ENCODE results near the gene RASGRP2.

The RASGRP2 gene

DNA sequence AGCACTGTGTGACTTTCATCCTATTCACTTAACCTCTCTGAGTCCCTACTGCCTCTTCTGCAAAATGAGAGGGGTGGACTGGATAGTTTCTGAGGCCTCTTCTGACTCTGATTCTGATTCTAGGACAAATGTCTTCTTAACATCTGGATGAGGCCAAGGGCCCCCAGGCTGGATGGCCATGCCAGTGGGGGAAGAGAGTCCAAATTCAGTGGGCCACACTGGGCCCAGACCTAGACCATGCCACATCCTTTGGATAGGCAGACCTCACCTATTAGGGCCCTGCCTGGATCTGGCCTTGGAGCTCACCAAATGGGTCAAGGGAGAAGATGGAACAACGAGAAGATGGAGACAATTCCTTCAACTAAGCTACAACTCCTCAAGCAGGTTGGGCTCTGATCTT lies 45.5 kb downstream of the RASGRP2 start:
- no peak for DNase-seq (ENCODE audit: low read depth in 2 of 2, low spot score in 1 of 2)

DNA sequence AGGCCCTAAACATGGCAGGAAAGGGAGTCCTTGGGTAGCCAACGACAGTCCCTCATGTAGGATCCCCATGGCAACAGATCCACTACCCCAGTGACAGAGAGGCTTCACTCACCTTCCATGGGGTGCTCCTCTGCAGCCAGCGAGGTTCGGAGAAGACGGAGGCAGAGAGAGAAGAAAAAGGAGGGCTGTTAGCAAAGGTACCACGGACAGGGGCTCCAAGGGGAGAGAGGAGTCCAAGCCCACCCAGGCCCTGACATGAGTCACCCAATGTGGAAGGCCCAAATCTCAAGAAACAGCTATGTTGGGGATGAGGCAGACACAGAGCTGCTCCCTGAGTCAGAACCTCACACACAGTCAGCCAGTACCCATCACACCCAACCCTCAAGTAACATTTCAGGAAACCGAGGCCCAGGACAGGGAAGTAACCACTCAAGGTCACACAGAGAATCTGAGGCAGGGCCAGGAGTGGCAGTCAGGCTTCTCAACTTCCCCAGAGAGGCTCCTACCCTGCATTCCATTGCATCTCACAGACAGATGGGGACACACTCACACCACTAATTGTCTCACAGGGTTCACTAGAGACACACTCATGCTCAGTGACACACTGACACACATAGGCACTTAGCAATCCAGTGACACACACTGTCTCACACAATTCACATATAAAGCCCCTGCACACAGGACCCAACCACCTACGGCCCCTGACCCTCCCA lies 46.1 kb downstream of the RASGRP2 start:
- no peak for DNase-seq (ENCODE audit: low read depth in 2 of 2, low spot score in 1 of 2)

DNA sequence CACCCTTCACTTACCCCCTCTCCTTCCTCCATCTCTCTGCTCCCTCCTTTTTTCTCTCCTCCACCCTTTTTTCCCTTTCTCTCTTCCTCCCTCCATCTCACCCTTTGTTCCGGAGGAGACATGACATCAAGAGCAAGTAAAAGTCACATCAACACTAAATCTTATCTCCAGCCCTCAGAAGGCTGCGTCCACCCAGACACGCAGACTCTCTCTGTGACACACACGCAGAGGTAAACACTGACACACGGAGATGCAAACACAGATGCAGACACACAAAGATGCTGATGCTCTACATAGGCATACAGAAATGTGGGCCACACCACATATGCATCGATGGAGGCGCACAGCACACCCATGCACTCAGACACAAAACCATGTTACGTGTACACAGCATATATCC lies 47.9 kb downstream of the RASGRP2 start:
- no peak for DNase-seq (ENCODE audit: low read depth in 2 of 2, low spot score in 1 of 2)

DNA sequence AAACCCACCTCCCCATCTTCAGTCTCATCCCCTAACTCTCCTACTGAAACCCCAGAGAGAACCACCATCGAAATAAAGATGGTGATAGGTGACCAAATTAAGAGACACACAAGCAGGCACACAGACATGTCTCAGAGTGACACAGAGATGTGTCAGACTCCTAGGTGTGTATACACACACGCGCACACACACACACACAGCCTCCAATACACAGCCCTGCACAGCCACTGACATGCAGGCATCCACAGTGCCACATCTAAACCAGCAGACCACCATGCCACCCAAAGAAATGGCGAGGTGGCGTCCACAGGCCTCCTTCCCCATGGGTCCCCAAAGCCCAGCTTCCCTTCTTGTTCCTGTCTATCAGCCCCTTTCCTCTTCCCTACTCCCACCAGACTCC lies 48.4 kb downstream of the RASGRP2 start:
- no peak for DNase-seq (ENCODE audit: low read depth in 2 of 2, low spot score in 1 of 2)

DNA sequence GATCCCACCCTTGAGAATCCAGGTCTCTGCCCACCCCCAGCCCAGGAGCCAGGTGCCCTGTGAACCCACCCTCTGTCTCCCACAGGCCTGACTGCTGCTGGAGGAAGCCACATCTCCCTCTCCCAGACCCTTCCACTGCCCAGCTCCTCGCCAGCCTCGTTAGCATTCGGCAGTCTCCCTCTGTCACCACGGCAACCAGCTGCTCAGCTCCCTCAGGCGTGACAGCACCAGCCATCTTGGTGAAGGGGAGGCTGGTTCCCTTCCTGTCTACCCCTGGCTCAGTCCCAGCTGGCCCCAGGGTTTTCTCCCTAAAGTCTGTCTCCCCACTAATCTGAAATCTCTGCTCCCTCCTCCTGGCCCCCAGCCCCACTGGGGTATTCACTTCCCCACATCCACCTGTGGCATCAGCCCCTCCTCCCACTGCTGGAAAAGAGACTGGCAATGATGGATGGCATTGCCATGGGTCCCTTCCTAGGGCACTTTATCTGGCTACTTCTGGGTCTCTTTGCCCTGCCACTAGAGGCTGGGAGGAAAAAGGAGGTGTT lies 49.0 kb downstream of the RASGRP2 start:
- DNase-seq (ENCODE audit: low read depth in 2 of 2, low spot score in 1 of 2), result no peak

DNA sequence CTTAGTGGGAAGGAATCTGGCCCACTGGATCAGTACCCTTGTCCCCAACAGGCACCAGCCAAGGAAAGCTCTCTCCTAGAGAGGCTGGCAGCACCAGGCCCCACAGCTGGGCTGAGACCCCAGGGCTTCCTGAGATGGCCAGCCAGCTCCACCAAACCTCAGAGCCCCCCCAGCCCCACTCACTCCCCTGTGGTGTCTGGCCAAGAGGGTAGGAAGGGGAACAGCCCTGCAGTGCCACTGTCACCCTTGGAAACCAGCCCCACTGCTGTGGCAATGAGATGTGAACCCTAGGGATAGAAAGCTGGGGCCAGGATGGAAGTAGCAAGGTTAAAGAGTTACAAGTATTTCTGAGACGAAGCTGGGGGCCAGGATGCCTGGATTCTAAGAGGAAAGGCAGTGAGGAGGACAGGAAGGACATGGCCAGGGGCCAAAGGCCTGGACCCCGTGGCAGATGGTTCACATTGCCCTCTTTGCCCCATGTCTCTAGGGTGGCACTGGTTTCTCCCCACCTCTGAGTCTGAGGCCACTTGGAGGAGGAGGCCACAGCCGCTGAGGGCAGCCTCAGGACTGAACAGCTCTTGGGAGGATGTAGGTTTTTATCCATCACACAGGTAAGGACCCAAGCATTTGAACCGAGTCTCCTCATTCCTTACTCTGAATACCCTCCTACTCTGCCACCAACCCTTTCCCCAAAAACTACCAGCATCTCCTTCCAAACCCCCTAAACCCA lies 49.8 kb downstream of the RASGRP2 start:
- DNase-seq (ENCODE audit: low read depth in 2 of 2, low spot score in 1 of 2), result no peak

DNA sequence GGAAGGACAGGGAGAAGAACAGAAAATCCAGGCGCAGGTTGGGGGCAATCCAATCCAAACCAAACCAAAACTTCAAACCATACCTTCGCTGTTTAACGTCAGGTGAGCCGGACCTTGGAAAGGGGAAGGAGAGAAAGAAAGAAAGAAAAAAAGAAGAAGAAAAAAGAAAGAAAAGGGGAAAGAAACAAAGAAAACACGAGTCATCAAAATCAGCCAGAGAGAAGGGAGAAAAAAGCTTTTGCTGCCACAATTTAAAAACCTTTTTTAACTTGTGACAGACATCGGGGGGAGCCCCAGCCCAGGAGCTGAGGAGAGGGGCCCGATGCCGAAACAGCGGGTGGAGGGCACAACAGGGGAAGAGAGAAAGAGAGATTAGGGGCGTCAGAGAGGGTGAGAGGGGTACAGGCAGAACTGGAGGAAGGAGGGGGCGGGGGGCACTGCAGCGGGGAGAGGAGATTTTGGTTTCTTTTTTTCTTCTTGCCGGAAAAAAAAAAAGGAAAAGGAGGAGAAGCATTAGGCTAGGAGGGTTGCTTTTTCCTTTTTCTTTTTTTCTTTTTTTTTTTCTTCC lies 51.1 kb downstream of the RASGRP2 start:
- DNase-seq (ENCODE audit: low read depth in 2 of 2, low spot score in 1 of 2), result no peak

DNA sequence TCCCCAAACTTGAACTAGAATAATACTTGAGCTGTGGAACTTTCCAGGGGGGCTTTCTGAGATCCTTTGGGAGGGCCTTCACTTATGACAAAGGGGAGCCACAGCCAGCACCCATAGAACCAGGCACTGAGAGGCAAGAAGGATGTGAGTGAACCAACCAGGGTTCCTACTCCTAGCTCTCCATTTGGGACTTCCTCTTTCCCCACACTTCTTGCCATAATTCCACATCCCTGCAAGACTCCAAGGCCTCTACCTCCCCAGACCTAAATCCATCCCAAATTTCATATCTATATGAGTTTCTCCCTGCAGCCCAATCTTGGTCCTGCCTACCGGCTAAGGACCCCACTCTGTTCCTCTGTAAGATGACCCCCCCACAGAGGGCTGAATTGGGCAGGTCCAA lies 52.4 kb downstream of the RASGRP2 start:
- no peak for DNase-seq (ENCODE audit: low read depth in 2 of 2, low spot score in 1 of 2)

DNA sequence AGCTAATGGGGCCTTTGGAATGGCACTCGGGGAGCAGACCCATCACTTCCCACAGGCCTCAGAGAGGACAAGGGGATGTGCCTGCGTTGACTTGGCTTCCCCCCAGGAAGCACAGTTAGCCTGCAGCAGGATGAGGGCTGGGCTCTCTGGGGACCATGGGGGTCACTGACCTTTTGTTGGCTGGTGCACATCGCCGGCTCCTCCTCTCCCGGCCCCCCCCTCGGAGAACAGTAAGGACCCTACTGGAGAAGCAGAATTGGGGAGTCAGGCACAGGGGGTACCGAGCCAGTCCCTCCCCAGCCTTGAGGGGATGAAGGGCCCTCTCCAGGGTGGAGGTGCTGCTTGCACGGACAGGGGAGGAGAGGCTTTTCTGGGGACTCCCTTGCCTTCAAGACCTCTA lies 53.7 kb downstream of the RASGRP2 start:
- no peak for DNase-seq (ENCODE audit: low read depth in 2 of 2, low spot score in 1 of 2)

DNA sequence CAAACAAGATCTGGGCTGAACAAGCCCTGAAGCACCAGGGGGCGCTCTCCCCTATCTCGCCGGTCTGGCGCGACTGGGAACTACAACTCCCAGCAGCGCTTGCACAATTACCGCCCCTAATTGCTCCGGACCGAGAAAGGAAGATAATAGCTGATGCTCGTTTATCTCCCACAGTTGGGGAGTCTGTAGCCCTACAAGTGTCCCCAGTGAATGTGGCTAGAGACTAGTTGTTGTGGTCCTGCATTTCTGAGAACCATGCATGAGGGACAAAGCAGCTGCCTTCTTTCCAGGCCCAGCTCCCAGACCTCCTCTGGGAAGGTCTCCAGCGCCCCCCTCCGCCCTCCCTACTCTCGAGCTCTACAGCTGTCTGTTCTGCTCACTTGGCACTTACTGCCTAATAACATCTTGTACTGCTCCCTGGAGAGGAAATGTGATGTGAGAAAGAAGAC lies 55.4 kb downstream of the RASGRP2 start:
- peak; percentile 83 to 86 for DNase-seq (ENCODE audit: low read depth in 2 of 2, low spot score in 1 of 2)

DNA sequence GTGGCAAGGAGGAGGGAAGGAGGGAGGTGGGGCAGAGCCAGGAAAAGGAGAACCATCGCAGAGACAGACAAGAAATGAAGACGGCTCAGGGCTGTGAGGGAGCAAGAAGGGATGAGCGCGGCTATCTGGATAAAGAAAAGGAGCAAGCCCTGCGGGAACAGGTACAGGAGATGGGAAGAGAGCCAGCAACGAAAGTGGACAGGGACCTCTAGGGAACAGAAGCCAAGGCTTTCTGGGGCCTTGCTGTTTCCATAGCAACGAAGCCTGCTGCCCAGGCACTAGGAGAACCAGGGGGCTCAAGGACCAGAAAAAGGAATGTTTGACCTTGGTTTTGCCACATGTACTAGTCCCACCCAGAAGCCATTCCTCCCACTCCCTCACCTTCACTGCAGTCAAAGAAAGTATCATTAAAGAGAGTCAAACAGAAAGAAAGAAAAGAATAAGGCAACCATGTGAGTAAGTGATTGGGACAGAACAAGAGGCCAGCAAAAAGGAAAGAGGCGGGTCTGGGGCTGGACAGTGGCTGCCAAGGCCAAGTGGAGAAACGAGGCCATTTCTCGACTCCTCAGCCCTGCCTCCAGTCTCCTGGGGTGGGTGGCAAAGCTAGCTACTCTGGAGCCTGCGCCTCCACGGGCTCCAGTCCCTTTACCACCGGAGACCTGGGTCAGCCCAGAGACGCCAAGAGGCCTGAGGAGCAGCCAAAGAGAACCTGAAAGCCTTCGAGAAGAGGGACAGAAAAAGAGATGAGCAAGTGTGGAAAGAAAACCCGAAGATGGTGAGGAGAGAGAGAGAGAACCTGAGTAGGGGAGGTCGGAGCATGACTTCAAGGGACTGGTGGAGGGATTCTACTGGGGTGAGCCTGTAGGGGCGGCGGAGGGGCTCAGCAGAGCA lies 56.1 kb downstream of the RASGRP2 start:
- DNase-seq (ENCODE audit: low read depth in 2 of 2, low spot score in 1 of 2), result no peak

DNA sequence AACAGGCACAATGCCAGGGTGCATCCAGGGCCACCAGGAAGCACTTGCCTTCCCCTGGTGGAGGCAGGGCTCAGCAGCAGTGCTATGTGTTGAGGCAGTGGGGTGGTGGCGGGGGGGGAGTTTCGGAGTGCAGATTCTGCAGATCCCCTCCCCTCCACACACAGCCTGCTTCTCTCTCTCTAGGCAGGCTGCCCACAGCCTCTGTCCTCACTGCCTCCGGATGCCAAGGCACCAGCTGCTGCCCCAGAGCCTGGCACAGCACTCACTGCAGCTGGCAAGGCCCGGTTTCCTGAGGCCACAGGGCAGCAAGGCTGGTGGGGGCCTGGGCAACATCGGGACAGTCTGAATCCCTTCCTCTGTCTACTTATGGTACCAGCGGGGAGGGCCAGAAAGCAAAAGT lies 56.7 kb downstream of the RASGRP2 start:
- DNase-seq (ENCODE audit: low read depth in 2 of 2, low spot score in 1 of 2), result no peak

DNA sequence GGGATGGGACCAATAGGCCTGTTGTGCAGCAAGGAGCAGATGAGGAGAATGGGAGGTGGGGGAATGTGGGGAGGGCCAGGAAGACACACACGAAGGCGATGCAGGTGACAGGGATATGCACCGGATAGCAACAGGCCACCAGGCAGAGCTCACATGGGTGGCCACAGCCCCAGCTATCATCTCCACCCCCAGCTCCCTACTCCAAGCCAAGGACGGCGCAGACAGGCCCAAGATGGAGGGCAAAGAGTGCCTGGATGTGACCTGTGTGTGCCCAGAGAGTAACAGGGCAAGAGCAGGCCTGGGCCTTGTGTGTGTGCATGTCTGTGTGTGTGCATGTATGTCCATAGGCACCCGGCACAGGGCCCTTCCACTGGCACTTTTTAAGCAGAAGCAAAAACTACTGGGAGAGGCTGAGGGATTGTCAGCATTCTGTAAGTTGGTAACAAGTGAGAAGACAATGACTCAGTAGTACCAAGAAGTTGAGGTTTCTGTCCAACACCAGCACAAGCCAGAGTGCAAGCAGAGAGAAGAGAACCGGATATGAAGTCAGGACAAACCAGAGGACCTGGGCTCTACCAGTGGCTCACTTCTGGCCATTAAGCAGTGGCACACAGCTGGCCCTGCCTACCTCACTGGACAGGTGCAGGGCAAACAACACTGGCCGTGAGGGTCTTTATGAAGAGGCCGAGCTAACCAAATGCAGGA lies 57.3 kb downstream of the RASGRP2 start:
- DNase-seq (ENCODE audit: low read depth in 2 of 2, low spot score in 1 of 2), result no peak

DNA sequence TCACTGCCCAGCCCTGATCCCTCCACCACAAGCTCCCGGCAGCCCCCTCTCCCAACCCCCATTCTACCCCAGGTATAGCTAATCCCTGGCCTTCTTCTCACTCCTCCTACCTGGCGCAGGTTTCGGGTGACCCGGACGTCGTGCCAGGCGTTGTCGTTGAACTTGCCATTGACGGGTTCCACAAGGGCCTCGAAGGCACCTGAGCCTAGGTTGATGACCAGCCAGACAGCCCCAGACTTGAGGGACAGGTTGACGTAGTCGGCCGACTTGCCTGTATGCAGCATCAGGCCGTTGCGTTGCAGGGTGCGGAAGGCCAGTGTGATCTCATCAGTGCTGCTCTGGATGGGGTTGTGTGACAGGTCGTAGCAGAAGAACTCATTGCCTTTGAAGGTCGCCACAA lies 58.4 kb downstream of the RASGRP2 start:
- no peak for DNase-seq (ENCODE audit: low read depth in 2 of 2, low spot score in 1 of 2)

DNA sequence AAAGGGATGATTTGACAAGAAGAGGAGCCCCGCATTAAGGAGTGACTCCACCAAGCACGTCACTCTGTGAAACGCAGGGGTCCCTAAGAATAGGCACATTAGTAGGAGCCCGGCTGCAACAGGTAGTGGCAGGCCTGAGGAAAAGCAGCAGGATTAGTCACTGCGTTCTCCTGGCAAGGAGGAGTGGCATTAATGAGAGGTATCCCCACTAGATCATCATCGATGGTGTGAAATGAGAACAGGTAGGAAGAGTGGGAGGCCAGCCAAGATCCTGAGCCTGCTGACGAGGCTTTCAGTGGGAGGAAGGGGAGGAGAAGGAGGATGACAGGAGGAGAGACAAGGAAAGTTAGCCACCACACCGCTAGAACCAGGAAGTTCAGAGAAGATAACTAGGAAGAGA lies 59.6 kb downstream of the RASGRP2 start:
- DNase-seq (ENCODE audit: low read depth in 2 of 2, low spot score in 1 of 2), result no peak

DNA sequence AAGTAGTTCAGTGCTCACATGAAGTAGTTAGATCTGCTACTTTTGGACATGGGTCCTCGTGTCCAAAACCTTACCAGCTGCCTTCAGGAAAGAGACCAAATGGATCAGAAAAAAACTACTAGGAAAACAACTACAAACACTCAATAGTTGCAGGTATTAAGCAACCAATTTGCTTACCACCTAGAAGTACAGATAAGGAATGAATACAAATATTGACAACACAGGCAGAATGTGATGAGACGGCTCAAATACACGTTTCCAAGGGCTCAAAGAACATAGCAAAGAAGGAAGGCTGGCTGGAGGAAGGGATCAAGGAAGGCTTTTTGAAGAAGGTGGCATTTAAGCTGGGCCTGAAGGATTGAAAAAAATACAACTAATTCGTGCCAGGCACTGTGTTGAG lies 62.8 kb downstream of the RASGRP2 start:
- DNase-seq (ENCODE audit: low read depth in 2 of 2, low spot score in 1 of 2), result no peak

DNA sequence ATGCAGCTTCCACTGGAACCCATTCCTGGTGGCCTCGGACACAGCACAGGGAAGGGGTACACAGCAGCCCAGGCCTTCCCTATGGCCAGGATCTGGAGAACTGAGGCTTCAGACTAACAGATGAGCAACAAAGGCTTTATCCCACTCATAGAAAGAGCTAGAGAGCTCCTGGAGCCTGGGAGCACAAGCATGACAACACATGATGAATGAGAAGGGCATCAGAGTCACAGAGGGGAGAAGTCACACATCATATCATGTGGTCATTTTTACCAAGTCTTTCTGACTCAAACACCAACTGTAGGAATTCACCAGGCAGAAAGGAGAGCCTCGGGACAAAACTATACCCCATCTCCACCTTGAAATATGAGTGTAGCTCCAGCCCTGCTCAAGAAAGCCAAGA lies 64.1 kb downstream of the RASGRP2 start:
- DNase-seq (ENCODE audit: low read depth in 2 of 2, low spot score in 1 of 2), result no peak

DNA sequence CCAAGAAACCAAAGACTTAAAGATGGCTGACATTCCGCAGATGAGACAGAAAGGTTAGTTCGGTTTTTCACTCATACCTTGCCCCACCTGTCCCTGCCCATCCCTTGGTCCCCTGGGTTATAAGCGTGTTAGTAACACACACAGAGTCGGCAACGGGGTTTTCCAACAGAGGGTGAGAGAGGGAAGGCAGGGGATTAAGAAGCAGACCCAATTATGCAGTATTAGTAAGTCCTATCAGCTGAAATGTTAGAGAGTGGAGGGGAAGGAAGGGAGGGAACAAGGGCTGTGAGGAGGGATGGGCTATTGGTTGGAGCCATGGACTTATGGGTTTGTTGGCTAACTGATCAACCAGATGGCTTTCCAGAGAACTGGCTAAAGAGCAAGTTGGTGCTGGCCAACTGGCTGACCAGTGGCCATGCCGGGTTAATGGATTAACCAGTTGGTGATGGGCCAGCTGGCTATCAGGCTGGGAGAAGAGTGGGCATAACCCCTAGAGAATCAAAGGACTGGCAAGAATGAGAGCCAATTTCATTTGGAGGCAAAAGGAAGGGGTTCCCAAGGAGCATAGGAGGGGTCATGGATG lies 66.4 kb downstream of the RASGRP2 start:
- no peak for DNase-seq (ENCODE audit: low read depth in 2 of 2, low spot score in 1 of 2)
